AG09319 (cell line): ENCODE measurements around the gene KRT17.

Experiments used
- DNase-seq: peaks from one replicate; pipeline ENCODE4 v3.0.0-alpha.2; 2010; ENCODE audit warnings: low read depth; ENCODE audit errors: extremely low read depth
- TF ChIP-seq, protein P1 (sequence below): IDR thresholded peaks from 2 replicates; pipeline ENCODE4 v1.5.1; 2011; ENCODE audit warnings: low read depth, mild to moderate bottlenecking, inconsistent platforms, low read length, moderate library complexity

KRT17 gene

DNA sequence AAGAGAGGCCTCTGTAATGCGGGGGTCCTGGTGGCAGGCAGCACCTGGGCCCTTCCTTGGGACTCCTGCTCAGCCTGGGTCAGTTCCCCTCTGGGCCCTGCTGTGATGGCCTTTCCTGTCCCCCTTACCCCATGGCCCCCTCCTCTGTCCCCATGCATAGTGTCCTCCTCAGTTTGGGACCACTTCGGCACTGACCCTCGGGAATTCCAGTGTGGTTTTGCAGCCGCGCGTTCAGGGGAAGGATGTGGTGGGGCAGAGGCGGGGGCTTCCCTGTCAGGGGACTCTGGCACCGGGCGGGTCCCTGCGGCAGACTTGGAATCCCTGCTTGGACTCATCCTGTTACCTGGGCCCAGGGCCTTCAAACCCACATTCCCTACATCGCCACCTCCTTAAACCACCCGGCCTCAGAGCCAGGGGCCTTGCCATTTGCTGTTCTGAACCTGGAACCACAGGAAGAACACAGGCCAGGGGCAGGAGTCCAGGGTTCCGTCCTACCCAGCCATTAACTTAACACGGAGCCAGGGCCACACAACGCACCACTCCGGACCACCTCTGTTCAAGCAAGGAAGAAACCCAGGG is 32.9 kb upstream of the KRT17 start:
- no peak for DNase-seq
- TF ChIP-seq, protein P1, sequence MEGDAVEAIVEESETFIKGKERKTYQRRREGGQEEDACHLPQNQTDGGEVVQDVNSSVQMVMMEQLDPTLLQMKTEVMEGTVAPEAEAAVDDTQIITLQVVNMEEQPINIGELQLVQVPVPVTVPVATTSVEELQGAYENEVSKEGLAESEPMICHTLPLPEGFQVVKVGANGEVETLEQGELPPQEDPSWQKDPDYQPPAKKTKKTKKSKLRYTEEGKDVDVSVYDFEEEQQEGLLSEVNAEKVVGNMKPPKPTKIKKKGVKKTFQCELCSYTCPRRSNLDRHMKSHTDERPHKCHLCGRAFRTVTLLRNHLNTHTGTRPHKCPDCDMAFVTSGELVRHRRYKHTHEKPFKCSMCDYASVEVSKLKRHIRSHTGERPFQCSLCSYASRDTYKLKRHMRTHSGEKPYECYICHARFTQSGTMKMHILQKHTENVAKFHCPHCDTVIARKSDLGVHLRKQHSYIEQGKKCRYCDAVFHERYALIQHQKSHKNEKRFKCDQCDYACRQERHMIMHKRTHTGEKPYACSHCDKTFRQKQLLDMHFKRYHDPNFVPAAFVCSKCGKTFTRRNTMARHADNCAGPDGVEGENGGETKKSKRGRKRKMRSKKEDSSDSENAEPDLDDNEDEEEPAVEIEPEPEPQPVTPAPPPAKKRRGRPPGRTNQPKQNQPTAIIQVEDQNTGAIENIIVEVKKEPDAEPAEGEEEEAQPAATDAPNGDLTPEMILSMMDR = no peak

DNA sequence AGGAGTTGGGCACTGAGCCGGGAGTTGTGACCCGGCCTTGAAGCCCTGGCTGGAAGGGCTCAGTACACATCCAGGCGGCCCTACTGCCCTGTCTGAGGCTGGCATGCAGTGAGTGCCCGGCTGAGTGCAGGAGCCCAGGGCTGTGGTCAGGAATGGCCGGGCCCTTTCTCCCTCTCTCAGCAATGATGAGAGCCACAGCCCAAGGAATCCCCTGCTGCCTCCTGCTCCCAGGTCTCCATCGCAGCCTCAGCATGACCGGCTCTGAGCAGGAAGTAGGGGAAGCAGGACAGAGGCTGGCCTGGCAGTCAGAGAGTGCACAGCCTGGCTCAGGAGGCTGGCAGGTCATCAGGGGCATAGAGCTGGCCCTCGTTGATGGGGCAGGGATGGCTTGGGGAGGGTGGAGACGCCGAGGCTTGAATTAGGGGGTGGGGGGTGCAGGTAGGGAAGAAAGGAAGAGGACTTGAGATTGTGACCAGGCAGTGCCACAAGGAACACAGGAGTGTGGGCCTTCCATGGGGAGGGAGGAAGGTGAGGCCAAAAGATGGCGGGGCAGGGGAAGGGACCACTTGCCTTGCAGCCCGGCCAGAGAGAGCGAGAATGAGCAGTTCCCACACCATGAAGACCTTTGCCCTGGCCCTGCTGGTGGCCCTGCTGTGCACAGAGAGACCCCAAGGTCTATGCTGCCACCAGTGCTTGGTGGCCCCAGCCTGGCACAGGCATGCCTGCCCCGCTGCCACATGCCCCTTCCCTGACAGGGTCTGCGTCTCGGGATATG is 32.1 kb upstream of the KRT17 start:
- TF ChIP-seq, protein P1 = no peak
- no peak for DNase-seq

DNA sequence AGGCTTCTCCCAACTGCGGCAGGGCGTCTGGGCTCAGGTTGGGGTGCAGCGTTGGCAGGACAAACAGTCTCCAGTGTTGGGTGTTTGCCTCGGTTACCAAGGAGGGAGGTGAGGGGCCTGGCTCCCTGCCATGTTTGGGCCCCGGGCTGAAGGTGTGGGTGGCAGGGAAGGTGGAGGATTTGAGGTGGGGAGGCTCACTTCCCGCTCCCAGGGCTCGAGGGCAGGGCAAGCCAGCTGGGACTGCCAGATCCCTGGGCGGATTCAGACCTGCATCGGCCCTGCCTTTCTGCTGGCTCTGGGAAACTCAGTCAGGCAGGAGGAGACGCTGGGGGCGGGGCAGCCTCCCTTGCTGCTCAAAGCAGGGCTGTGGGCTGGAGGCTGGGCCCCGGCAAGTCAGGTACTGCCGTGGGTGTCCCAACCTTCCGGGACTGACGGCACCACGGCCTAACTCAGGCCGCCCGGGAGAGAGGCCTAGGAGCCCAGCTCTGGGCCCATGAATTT is 31.3 kb upstream of the KRT17 start:
- DNase-seq = no peak
- TF ChIP-seq, protein P1 = no peak

DNA sequence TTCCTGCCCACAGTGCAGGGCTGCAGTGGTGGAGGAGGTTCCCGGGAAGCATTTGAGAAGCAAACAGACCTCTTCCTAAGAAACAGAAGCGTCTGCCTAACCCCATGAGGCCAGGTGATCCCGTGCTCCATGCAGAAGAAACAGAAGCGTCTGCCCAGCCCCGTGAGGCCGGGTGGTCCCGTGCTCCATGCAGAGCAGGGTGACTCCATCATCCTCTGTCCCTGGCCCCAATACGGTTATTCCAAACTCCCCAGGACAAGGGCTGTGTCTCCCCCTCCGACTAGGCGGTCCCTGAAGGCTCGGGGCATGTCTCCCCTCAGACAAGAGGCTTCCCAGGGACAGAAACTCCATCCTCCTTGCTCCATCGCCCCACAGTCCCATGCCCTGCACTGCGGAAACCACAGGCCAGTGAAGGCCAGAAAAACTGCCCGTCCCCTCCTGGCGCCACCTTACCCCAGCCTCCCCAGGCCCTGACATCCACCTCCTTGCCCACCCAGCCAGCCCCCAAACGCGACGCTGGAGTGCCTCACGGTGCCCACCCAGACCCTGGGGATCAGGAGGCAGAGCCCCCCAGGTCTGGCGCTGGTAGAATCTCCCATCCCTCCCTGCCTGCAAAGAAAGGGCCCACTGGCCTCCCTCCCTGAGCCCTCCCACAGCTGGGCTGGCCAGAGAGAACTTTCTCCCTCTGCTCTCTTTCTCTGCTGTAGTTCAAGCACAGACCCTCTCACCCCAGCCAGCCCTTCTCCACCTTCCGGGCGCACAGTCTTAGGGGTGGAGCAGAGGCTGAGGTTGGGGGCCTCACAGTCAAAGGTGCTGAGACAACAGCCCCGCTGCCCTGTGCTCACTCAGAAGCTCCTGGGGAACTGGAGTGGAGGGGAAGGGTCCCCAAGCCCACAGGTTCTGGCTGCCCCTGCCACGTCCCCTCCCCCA is 30.6 kb upstream of the KRT17 start:
- TF ChIP-seq, protein P1 = no peak

DNA sequence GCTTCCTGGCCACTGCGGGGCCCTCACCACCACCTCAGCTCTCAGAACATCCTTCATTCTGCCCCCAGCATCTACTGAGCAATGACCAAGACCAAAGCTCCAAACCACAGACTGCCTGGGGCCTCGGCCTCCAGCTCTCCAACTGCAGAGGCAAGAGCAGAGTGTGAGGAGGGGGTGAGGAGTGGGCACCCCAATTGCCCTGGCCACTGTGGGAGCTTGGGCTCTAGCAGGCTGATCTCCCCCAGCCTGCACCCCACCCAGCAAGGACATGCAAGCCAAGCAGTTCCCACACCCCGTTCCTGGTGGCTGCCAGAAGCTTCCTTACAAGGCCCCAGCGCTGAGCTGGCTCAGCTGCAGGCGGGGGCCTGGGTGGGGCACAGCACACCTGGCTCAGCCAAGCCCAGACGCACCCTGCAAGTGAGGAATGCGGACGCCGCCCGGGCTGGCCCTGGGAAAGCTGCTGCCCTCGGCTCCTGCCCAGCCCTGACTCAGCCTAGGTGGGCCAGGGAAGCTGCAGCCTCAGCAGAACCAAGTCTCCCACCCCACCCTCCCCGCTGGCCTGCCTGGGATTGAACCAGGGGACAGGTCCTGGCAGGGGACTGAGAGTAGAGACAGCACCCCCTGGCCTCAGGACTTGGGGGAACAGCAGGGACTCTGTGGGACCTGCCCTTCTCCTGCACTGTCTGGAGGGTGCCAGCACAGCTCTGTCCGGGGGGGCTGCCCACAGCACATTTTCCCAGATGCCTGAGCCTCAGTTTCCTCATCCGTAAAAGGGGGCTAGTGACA is 29.7 kb upstream of the KRT17 start:
- no peak for DNase-seq
- TF ChIP-seq, protein P1 = no peak

More for the DNA sequence above, 30.6 kb upstream of the KRT17 start:
- DNase-seq = no peak

DNA sequence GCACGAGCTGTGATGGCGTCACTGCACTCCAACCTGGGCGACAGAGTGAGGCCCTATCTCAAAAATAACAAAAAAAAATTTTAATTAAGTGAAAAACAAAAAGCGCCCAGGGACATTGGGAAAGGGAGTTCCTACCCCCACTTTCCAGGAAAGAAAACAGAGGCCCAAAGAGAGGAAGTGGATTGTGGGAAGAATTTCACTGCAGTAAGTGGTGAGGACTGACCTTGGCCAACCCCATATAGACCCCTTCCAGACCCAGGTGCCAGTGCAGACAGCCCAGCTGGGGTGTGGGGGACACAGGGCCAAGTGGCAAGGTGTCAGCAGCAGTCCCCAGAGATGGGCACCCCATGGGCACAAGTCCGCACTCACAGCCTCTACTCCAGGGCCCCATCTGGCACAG is 29.0 kb upstream of the KRT17 start:
- TF ChIP-seq, protein P1 = no peak

More for the DNA sequence above, 29.0 kb upstream of the KRT17 start:
- no peak for DNase-seq
